Thyroid gland (tissue), 4 donors: ENCODE results near the gene KCNIP3.

Experiments used
- POLR2A ChIP-seq, 2 donors: fragments of 450-650 bp; IDR thresholded peaks; one replicate each; pipeline ENCODE4 v1.6.1; 2017; ENCODE audit warnings: antibody characterized with exemption in 2 of 2, mild to moderate bottlenecking in 2 of 2, moderate library complexity in 1 of 2
- TF ChIP-seq, protein P1 (sequence below), 6 experiments: fragments of 200-600 bp in 3 of 6; fragments of 450-650 bp in 3 of 6; sonication (generic) in 3 of 6; IDR thresholded peaks; one replicate each; pipeline ENCODE4 v1.5.1; 2016 to 2019; ENCODE audit warnings: antibody characterized with exemption in 6 of 6, mild to moderate bottlenecking in 2 of 6, inconsistent platforms in 1 of 6, moderate library complexity in 1 of 6

DNA sequence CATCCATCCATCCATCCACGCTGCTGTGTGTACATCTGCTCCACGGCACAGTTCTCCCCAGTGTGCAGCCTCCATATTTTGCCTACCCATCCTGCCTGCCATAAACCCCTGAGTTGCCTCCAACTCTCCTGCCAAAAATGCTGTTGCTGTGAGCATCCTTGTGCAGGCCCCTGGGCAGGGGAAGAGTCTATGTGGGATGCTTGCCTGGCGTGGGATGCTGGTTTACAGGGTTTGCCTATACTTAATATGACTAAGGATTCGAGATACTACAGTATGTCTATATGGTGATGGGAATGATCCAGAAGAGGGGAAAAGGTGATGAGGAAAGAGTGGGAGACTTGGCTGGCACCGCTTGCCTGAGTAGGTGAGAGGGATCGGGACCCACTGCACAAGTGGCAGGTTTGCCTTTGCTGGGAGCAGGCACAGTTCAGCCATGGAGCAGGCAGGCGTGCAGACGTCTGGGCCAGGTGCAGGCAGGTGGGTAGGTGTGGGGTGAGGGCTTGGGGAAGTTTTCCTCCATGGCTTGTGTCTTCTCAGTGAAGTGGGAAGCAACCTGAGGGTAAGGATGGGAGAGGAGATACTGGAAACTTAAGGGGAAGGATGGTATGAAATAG lies 75.2 kb downstream of the KCNIP3 start:
- TF ChIP-seq, protein P1, sequence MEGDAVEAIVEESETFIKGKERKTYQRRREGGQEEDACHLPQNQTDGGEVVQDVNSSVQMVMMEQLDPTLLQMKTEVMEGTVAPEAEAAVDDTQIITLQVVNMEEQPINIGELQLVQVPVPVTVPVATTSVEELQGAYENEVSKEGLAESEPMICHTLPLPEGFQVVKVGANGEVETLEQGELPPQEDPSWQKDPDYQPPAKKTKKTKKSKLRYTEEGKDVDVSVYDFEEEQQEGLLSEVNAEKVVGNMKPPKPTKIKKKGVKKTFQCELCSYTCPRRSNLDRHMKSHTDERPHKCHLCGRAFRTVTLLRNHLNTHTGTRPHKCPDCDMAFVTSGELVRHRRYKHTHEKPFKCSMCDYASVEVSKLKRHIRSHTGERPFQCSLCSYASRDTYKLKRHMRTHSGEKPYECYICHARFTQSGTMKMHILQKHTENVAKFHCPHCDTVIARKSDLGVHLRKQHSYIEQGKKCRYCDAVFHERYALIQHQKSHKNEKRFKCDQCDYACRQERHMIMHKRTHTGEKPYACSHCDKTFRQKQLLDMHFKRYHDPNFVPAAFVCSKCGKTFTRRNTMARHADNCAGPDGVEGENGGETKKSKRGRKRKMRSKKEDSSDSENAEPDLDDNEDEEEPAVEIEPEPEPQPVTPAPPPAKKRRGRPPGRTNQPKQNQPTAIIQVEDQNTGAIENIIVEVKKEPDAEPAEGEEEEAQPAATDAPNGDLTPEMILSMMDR (IDR thresholded peaks at IDR 0.05): no peak
- no peak for TF ChIP-seq POLR2A (IDR thresholded peaks at IDR 0.05)
